Tibial nerve (tissue), 4 donors: Measurements from ENCODE around the gene PSMD9. TPM values are rescaled to one million over a fixed set of nuclear protein-coding genes. Genes with fewer than 3 reads are reported as not detected.
"Not testable (repeated sequence)": the region's sequence is repeated elsewhere in the genome, so short reads cannot be mapped to it uniquely, and the experiment has no call there.

Source experiments
- DNase-seq, 2 donors: peaks; one replicate each; pipeline ENCODE4 v3.0.0-alpha.2; 2019; ENCODE audit warnings: low spot score in 2 of 2
- H3K27ac ChIP-seq, 4 donors: fragments of 200-600 bp; sonication (generic) in 3 of 4; one replicate each; pipeline ENCODE4 v1.5.1; 2017 to 2019; ENCODE audit warnings: mild to moderate bottlenecking in 1 of 4
- H3K27me3 ChIP-seq, 2 donors: fragments of 200-600 bp; sonication (generic) in 1 of 2; one replicate each; pipeline versions ENCODE4 v1.5.1 to v1.6.0; 2017 to 2019
- H3K36me3 ChIP-seq, 3 donors: fragments of 200-600 bp; sonication (generic); one replicate each; pipeline ENCODE4 v1.5.1; 2018 to 2019
- H3K4me1 ChIP-seq, 4 donors: fragments of 200-600 bp; sonication (generic) in 3 of 4; one replicate each; pipeline ENCODE4 v1.5.1; 2017 to 2019
- H3K4me3 ChIP-seq, 4 donors: fragments of 200-600 bp; sonication (generic) in 3 of 4; one replicate each; pipeline ENCODE4 v1.5.1; 2017 to 2019; ENCODE audit warnings: mild to moderate bottlenecking in 1 of 4, moderate library complexity in 1 of 4
- H3K9me3 ChIP-seq, 4 donors: fragments of 200-600 bp; sonication (generic) in 3 of 4; one replicate each; pipeline ENCODE4 v1.5.1; 2017 to 2019
- CTCF ChIP-seq, 5 experiments: fragments of 200-600 bp in 3 of 5; fragments of 450-650 bp in 2 of 5; sonication (generic) in 3 of 5; IDR thresholded peaks; one replicate each; pipeline ENCODE4 v1.5.1; 2016 to 2019; ENCODE audit warnings: antibody characterized with exemption in 5 of 5, mild to moderate bottlenecking in 3 of 5, moderate library complexity in 2 of 5
- EP300 ChIP-seq, 2 donors: sonication (generic); formaldehyde crosslinking; IDR thresholded peaks; one replicate each; pipeline ENCODE4 v1.6.1; 2017; ENCODE audit warnings: antibody characterized with exemption in 2 of 2, mild to moderate bottlenecking in 1 of 2
- POLR2A ChIP-seq, 2 donors: fragments of 450-650 bp; IDR thresholded peaks; one replicate each; pipeline ENCODE4 v1.6.1; 2017; ENCODE audit warnings: antibody characterized with exemption in 2 of 2, mild to moderate bottlenecking in 2 of 2, moderate library complexity in 2 of 2
- WGBS, 2 donors: methylation state at CpG; one replicate each; pipeline ENCODE4 v1.1.5; 2018; 5-methylcytosine and 5-hydroxymethylcytosine counted together
- total RNA-seq, 4 donors: library from RNA; depleted of rRNA; stranded (reverse); fragments of >200 nt; gene quantifications; one replicate each; pipeline ENCODE4 v1.1.0, GENCODE V29; 2016

Gene PSMD9
- total RNA-seq, 4 donors from 2014 or later, result 22.4 to 47.7 (median 42.8) TPM

- no peaks in the 10 kb centered on the region for H3K36me3 ChIP-seq
- DNase-seq, result no peak
- H3K27me3 ChIP-seq, result no peaks in the 10 kb centered on the region
- TF ChIP-seq EP300 (IDR thresholded peaks at IDR 0.05), result no peak
- no peak for TF ChIP-seq CTCF (IDR thresholded peaks at IDR 0.05)
- TF ChIP-seq POLR2A (IDR thresholded peaks at IDR 0.05), result no peak
- H3K27ac ChIP-seq, result no peak overlapping the region
- no peak overlapping the region for H3K4me3 ChIP-seq
- H3K4me1 ChIP-seq, result peaks cover 0 to 25% (median 6%) of the 10 kb centered on the region in 4 donors
- H3K9me3 ChIP-seq, result no peaks in the 10 kb centered on the region
- WGBS, 2 donors, result 72 to 73% methylated on average over 7 of the region's 7 CpGs
Observed at GRCh38 chr12:121926874-121927706, 38.5 kb downstream of the PSMD9 start.

GRCh38 chr12:121927813-121928212 is 39.2 kb downstream of the PSMD9 start:
- WGBS, 2 donors, result 44 to 49% methylated on average over 5 of the region's 5 CpGs
- H3K27ac ChIP-seq, result no peak overlapping the region
- TF ChIP-seq CTCF (IDR thresholded peaks at IDR 0.05), result no peak
- TF ChIP-seq EP300 (IDR thresholded peaks at IDR 0.05), result no peak
- TF ChIP-seq POLR2A (IDR thresholded peaks at IDR 0.05), result no peak
- H3K36me3 ChIP-seq, result no peaks in the 10 kb centered on the region
- H3K9me3 ChIP-seq, result no peaks in the 10 kb centered on the region
- no peak for DNase-seq
- no peak overlapping the region for H3K4me3 ChIP-seq
- H3K27me3 ChIP-seq, result no peaks in the 10 kb centered on the region
- peaks cover 0 to 25% (median 6%) of the 10 kb centered on the region in 4 donors for H3K4me1 ChIP-seq

GRCh38 chr12:121929545-121929944 is 41.0 kb downstream of the PSMD9 start:
- H3K9me3 ChIP-seq, DNase-seq, H3K27me3 ChIP-seq, H3K4me3 ChIP-seq, H3K27ac ChIP-seq, H3K36me3 ChIP-seq: not testable (repeated sequence)
- H3K4me1 ChIP-seq, result peaks cover 0 to 11% (median 4%) of the 10 kb centered on the region in 4 donors
- 87 to 97% methylated on average over 7 of the region's 7 CpGs for WGBS, 2 donors

GRCh38 chr12:121930862-121931261 is 42.3 kb downstream of the PSMD9 start:
- Histone ChIP-seq H3K4me1 (no peaks in the 10 kb centered on the region), H3K9me3 (no peaks in the 10 kb centered on the region), H3K36me3 (peaks cover 0 to 14% (median 0%) of the 10 kb centered on the region in 3 donors), H3K4me3 (no peak overlapping the region), H3K27me3 (no peaks in the 10 kb centered on the region), H3K27ac (no peak overlapping the region)
- 87 to 88% methylated on average over 4 of the region's 4 CpGs for WGBS, 2 donors
- no peak for DNase-seq
- no peak for TF ChIP-seq EP300 (IDR thresholded peaks at IDR 0.05)
- no peak for TF ChIP-seq CTCF (IDR thresholded peaks at IDR 0.05)
- TF ChIP-seq POLR2A (IDR thresholded peaks at IDR 0.05), result no peak

GRCh38 chr12:121932176-121932536 is 43.6 kb downstream of the PSMD9 start:
- H3K36me3 ChIP-seq, result peaks cover 0 to 27% (median 0%) of the 10 kb centered on the region in 3 donors
- H3K27ac ChIP-seq, result no peak overlapping the region
- no peak overlapping the region for H3K4me3 ChIP-seq
- no peaks in the 10 kb centered on the region for H3K27me3 ChIP-seq
- no peak for TF ChIP-seq EP300 (IDR thresholded peaks at IDR 0.05)
- TF ChIP-seq CTCF (IDR thresholded peaks at IDR 0.05), result no peak
- no peak for TF ChIP-seq POLR2A (IDR thresholded peaks at IDR 0.05)
- DNase-seq, result no peak
- no peaks in the 10 kb centered on the region for H3K4me1 ChIP-seq
- WGBS, 2 donors, result 75 to 91% methylated on average over 3 of the region's 3 CpGs
- H3K9me3 ChIP-seq, result peaks cover 0 to 5% (median 0%) of the 10 kb centered on the region in 4 donors
